Left renal cortex interstitium (tissue), 4 donors: ENCODE data around the gene ASPSCR1. TPM values are rescaled to one million over a fixed set of nuclear protein-coding genes. Genes with fewer than 3 reads are reported as not detected.

ENCODE experiments used
- DNase-seq, 4 donors: peaks; one replicate each; pipeline ENCODE4 v3.0.0-alpha.2; 2013; ENCODE audit warnings: low read depth in 4 of 4, low spot score in 2 of 4, missing footprints in 1 of 4
- polyA plus RNA-seq, 4 donors: library from polyadenylated mRNA; unstranded; fragments of 120-200 nt; gene quantifications; one replicate each; pipeline ENCODE4 v1.2.1, GENCODE V29; 2013; ENCODE audit not compliant: insufficient read length in 4 of 4

Gene ASPSCR1
- polyA plus RNA-seq, 4 donors = 22.1 to 40.1 (median 35.8) TPM

GRCh38 chr17:82010575-82011525, 33.4 kb downstream of the ASPSCR1 start:
- no peak for DNase-seq

- no peak for DNase-seq
Observed at GRCh38 chr17:82011617-82012187, 34.3 kb downstream of the ASPSCR1 start.

- DNase-seq = no peak
Observed at GRCh38 chr17:82012261-82012639, 34.8 kb downstream of the ASPSCR1 start.

- DNase-seq = no peak
Observed at GRCh38 chr17:82012640-82013295, 35.3 kb downstream of the ASPSCR1 start.

GRCh38 chr17:82013341-82013740, 35.9 kb downstream of the ASPSCR1 start:
- DNase-seq = no peak

- no peak for DNase-seq
Observed at GRCh38 chr17:82013772-82014321, 36.4 kb downstream of the ASPSCR1 start.

GRCh38 chr17:82014432-82014831, 37.0 kb downstream of the ASPSCR1 start:
- DNase-seq = no peak

GRCh38 chr17:82014971-82015310, 37.5 kb downstream of the ASPSCR1 start:
- DNase-seq = no peak

GRCh38 chr17:82015311-82015971, 38.0 kb downstream of the ASPSCR1 start:
- no peak for DNase-seq

GRCh38 chr17:82016061-82016874, 38.8 kb downstream of the ASPSCR1 start:
- no peak for DNase-seq

- no peak for DNase-seq
Observed at GRCh38 chr17:82016875-82017459, 39.5 kb downstream of the ASPSCR1 start.

GRCh38 chr17:82017612-82018151, 40.3 kb downstream of the ASPSCR1 start:
- no peak for DNase-seq

GRCh38 chr17:82018152-82018988, 40.9 kb downstream of the ASPSCR1 start:
- no peak for DNase-seq

GRCh38 chr17:82018989-82019689, 41.7 kb downstream of the ASPSCR1 start:
- no peak for DNase-seq

GRCh38 chr17:82019690-82020571, 42.5 kb downstream of the ASPSCR1 start:
- no peak for DNase-seq

- no peak for DNase-seq
Observed at GRCh38 chr17:82020572-82021106, 43.2 kb downstream of the ASPSCR1 start.
